Ovary (tissue), 9 donors: ENCODE measurements around the gene PRRC2C. TPM values are rescaled to one million over a fixed set of nuclear protein-coding genes. Genes with fewer than 3 reads are reported as not detected.

ENCODE experiments used
- DNase-seq, 5 donors: peaks; one replicate each; pipeline ENCODE4 v3.0.0-alpha.2; 2019 to 2020
- H3K27ac ChIP-seq, 2 donors: fragments of 200-600 bp; one replicate each; pipeline versions ENCODE4 v1.5.1 to v1.8.0; 2019 to 2022
- H3K27me3 ChIP-seq: fragments of 200-600 bp; one replicate; pipeline ENCODE4 v1.8.0; 2022
- H3K36me3 ChIP-seq: fragments of 200-600 bp; sonication (generic); one replicate; pipeline ENCODE4 v1.5.1; 2019
- H3K4me1 ChIP-seq: one replicate; pipeline ENCODE4 v1.8.1; 2013; ENCODE audit warnings: mild to moderate bottlenecking, moderate library complexity; ENCODE audit not compliant: insufficient read depth
- H3K4me3 ChIP-seq: fragments of 200-600 bp; sonication (generic); one replicate; pipeline ENCODE4 v1.5.1; 2017
- H3K9me3 ChIP-seq, 2 donors: fragments of 200-600 bp in 1 of 2; sonication (generic) in 1 of 2; one replicate each; pipeline versions ENCODE4 v1.5.1 to v1.8.1; 2013 to 2019; ENCODE audit warnings: mild to moderate bottlenecking in 1 of 2, moderate library complexity in 1 of 2
- CTCF ChIP-seq, 3 donors: fragments of 450-650 bp in 2 of 3; fragments of 200-600 bp in 1 of 3; IDR thresholded peaks; one replicate each; pipeline versions ENCODE4 v1.5.1 to v1.8.0; 2016 to 2022; ENCODE audit warnings: antibody characterized with exemption in 3 of 3, mild to moderate bottlenecking in 1 of 3
- EP300 ChIP-seq: sonication (generic); formaldehyde crosslinking; IDR thresholded peaks from one replicate; pipeline ENCODE4 v1.6.1; 2017; ENCODE audit warnings: antibody characterized with exemption
- POLR2A ChIP-seq: fragments of 450-650 bp; IDR thresholded peaks from one replicate; pipeline ENCODE4 v1.6.1; 2017; ENCODE audit warnings: antibody characterized with exemption, mild to moderate bottlenecking, moderate library complexity
- WGBS, 3 donors: extraction: QIAGEN DNeasy Blood & Tissue Kit in 1 of 3; methylation state at CpG; one replicate each; pipeline versions ENCODE4 v1.1.5 to v1.1.7; 2013 to 2017; 5-methylcytosine and 5-hydroxymethylcytosine counted together
- intact Hi-C, 4 donors: fragments of 100-400 bp; cut with DNase I; formaldehyde crosslinking; loops; one replicate each; pipeline versions ENCODE4 v1.11.0 to v1.15.1; 2022 to 2023
- polyA plus RNA-seq, 2 donors: library from polyadenylated mRNA; stranded (reverse); fragments of 200-250 nt in 1 of 2; fragments of 350-450 nt in 1 of 2; fragmentation: Illumina TruSeq in 1 of 2; extraction: RNeasy Lipid Tissue Mini Kit (QIAGEN cat#74804) in 1 of 2; gene quantifications; one replicate each; pipeline ENCODE4 v1.2.3, GENCODE V29; 2013 to 2014
- total RNA-seq, 7 donors: library from RNA; depleted of rRNA in 2 of 7; stranded (reverse); fragments of >200 nt in 2 of 7; fragmentation: NEBNext Ultra II Directional in 3 of 7; extraction: Animal tissue kit (Norgen Biotek cat#: 25700) in 3 of 7; gene quantifications; one replicate each; pipeline versions ENCODE4 v1.1.0 to v1.2.4, GENCODE V29; 2016 to 2023
- donor health status: DM: no; HTN: no; CAD: no; lungs with moderate emphysema.
- donor health status: DM: no; HTN: no; CAD: no.
- donor health status: Bipolar disorder and iron deficiency.
- donor health status: DM: yes; HTN: yes; CAD: no.
- donor health status: DM: no; HTN: no; CAD: no.
- donor health status: DM: yes; HTN: yes; CAD: no.

The PRRC2C gene
- total and polyA plus RNA-seq, 9 donors: 30.7 to 136 (median 107) TPM

- 54 to 69% (median 64%) methylated on average over 2 of the region's 2 CpGs for WGBS, 3 donors
- Histone ChIP-seq H3K4me1 (no peaks in the 10 kb centered on the region), H3K27me3 (no peaks in the 10 kb centered on the region), H3K36me3 (no peaks in the 10 kb centered on the region), H3K9me3 (no peaks in the 10 kb centered on the region), H3K4me3 (no peak overlapping the region), H3K27ac (no peak overlapping the region)
- intact Hi-C loops: no loop called here
- DNase-seq: no peak
- TF ChIP-seq POLR2A (no peak), EP300 (no peak)
Observed at GRCh38 chr1:171616586-171616985, 131.3 kb downstream of the PRRC2C start.

- H3K27ac ChIP-seq: no peak within 1 kb of the TSS
- DNase-seq: no peak
- H3K4me1 ChIP-seq: no peaks in the 10 kb centered on the region
- intact Hi-C loops: no loop called here
- H3K4me3 ChIP-seq: no peak within 1 kb of the TSS
- no peaks in the 10 kb centered on the region for H3K9me3 ChIP-seq
- 30 to 42% (median 38%) methylated on average over 7 of the region's 7 CpGs for WGBS, 3 donors
- no peaks in the 10 kb centered on the region for H3K36me3 ChIP-seq
- H3K27me3 ChIP-seq: no peaks in the 10 kb centered on the region
- no peak for TF ChIP-seq EP300
- no peak for TF ChIP-seq POLR2A
- no peak for TF ChIP-seq CTCF (IDR thresholded peaks at IDR 0.05)
Observed at GRCh38 chr1:171622152-171622462, 136.8 kb downstream of the PRRC2C start, which contains the start of gene MYOCOS. MYOCOS (plus strand) TSS chr1:171622243; CDS start chr1:171623884, 1,641 bp downstream.

GRCh38 chr1:171623651-171624331 lies 138.5 kb downstream of the PRRC2C start:
- DNase-seq: no peak
- Histone ChIP-seq H3K9me3 (no peaks in the 10 kb centered on the region), H3K4me3 (no peak overlapping the region), H3K36me3 (no peaks in the 10 kb centered on the region), H3K27ac (no peak overlapping the region), H3K4me1 (no peaks in the 10 kb centered on the region), H3K27me3 (no peaks in the 10 kb centered on the region)
- TF ChIP-seq POLR2A (no peak), EP300 (no peak), CTCF (IDR thresholded peaks at IDR 0.05) (no peak)
- WGBS, 3 donors: 78 to 81% (median 78%) methylated on average over 9 of the region's 9 CpGs
- intact Hi-C loops: no loop called here

GRCh38 chr1:171625225-171625624 lies 139.9 kb downstream of the PRRC2C start:
- Histone ChIP-seq H3K4me1 (no peaks in the 10 kb centered on the region), H3K27me3 (no peaks in the 10 kb centered on the region), H3K27ac (no peak overlapping the region), H3K9me3 (no peaks in the 10 kb centered on the region), H3K4me3 (no peak overlapping the region), H3K36me3 (no peaks in the 10 kb centered on the region)
- DNase-seq: no peak
- WGBS, 3 donors: 54 to 88% (median 84%) methylated on average over 1 of the region's 1 CpG
- no peak for TF ChIP-seq CTCF (IDR thresholded peaks at IDR 0.05)
- TF ChIP-seq POLR2A: no peak
- no peak for TF ChIP-seq EP300
- intact Hi-C loops: no loop called here

- no peaks in the 10 kb centered on the region for H3K4me1 ChIP-seq
- H3K36me3 ChIP-seq: no peaks in the 10 kb centered on the region
- no peak overlapping the region for H3K27ac ChIP-seq
- WGBS, 3 donors: 74 to 90% (median 80%) methylated on average over 5 of the region's 5 CpGs
- no peaks in the 10 kb centered on the region for H3K27me3 ChIP-seq
- no peaks in the 10 kb centered on the region for H3K9me3 ChIP-seq
- intact Hi-C loops: no loop called here
- no peak overlapping the region for H3K4me3 ChIP-seq
- TF ChIP-seq CTCF (IDR thresholded peaks at IDR 0.05) (no peak), POLR2A (no peak), EP300 (no peak)
- no peak for DNase-seq
Observed at GRCh38 chr1:171627020-171627419, 141.7 kb downstream of the PRRC2C start.
